ENCODE data around the gene CRB1. TPM values are rescaled to one million over a fixed set of nuclear protein-coding genes. Genes with fewer than 3 reads are reported as not detected.
A peak's percentile ranks its signal among the peaks of the same experiment; 100 is the strongest.

CRB1 gene
- total RNA-seq, 1 donor from 2014 or later, result not detected

DNA sequence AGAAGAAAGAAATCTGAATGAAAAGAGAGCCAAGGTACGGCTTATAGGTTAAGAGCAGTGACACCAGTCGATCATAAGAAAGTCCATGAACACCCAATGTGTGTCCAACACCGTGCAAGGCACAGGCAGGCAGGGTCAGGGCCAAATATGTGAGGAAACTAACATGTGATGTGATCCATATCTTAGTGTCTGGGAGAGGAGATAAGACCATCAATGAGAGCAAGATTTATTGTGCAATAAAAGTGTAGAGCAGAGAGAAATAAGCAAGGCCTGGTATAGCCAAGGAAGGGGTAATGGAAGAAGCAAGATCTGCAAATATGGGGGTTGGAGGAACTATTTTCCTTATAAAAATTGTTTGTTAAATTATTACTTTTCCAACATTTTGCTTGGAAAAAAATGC lies 198.8 kb downstream of the CRB1 start:
- H3K4me3 Mint-ChIP-seq (ENCODE audit: unreplicated experiment), result no peak overlapping the region
- TF ChIP-seq, protein P1, sequence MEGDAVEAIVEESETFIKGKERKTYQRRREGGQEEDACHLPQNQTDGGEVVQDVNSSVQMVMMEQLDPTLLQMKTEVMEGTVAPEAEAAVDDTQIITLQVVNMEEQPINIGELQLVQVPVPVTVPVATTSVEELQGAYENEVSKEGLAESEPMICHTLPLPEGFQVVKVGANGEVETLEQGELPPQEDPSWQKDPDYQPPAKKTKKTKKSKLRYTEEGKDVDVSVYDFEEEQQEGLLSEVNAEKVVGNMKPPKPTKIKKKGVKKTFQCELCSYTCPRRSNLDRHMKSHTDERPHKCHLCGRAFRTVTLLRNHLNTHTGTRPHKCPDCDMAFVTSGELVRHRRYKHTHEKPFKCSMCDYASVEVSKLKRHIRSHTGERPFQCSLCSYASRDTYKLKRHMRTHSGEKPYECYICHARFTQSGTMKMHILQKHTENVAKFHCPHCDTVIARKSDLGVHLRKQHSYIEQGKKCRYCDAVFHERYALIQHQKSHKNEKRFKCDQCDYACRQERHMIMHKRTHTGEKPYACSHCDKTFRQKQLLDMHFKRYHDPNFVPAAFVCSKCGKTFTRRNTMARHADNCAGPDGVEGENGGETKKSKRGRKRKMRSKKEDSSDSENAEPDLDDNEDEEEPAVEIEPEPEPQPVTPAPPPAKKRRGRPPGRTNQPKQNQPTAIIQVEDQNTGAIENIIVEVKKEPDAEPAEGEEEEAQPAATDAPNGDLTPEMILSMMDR (IDR thresholded peaks at IDR 0.05; ENCODE audit: unreplicated experiment), result no peak
- H3K36me3 Mint-ChIP-seq (ENCODE audit: low read depth, unreplicated experiment), result no peaks in the 10 kb centered on the region
- peaks cover 42% of the 10 kb centered on the region for H3K4me1 Mint-ChIP-seq (ENCODE audit: unreplicated experiment)
- no peak for DNase-seq (ENCODE audit: low spot score)
- H3K27ac Mint-ChIP-seq (ENCODE audit: unreplicated experiment), result no peak overlapping the region
- no peaks in the 10 kb centered on the region for H3K27me3 Mint-ChIP-seq (ENCODE audit: unreplicated experiment)
- no peaks in the 10 kb centered on the region for H3K9me3 Mint-ChIP-seq (ENCODE audit: unreplicated experiment)

GRCh38 chr1:197467881-197468280 lies 199.8 kb downstream of the CRB1 start:
- H3K27me3 Mint-ChIP-seq (ENCODE audit: unreplicated experiment), result no peaks in the 10 kb centered on the region
- peaks cover 42% of the 10 kb centered on the region for H3K4me1 Mint-ChIP-seq (ENCODE audit: unreplicated experiment)
- no peak overlapping the region for H3K4me3 Mint-ChIP-seq (ENCODE audit: unreplicated experiment)

DNA sequence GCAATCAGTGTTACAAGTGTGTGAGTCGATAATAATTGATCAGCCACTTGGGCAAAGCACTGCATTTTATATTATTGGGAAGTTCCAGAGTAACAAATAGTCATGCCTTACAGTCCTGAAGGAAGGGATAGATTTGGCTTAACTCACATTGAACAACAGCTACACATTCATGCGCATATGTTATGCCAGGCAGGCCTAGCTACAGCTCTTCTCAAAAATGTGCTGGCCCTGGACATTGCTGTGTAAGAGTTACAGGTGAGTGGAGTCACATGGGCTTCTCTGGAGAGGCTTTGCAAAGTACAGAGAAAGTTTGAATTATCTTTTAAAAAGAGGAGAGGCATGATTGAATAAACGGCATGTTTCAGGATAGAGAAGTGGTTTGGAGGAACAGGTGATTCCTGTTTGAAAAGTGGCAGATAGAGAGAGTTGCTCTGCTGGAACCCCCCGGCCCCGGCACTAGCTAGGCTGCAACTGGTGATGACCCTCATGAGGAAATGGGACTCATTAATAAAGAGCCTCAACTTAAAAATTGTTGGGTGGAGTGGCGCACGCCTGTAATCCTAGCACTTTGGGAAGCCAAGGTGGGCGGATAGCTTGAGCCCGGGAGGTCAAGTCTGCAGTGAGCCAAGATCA lies 200.6 kb downstream of the CRB1 start:
- Mint-ChIP-seq H3K36me3 (ENCODE audit: low read depth, unreplicated experiment) (no peaks in the 10 kb centered on the region), H3K4me3 (ENCODE audit: unreplicated experiment) (no peak overlapping the region), H3K27ac (ENCODE audit: unreplicated experiment) (no peak overlapping the region), H3K27me3 (ENCODE audit: unreplicated experiment) (peaks cover 1% of the 10 kb centered on the region), H3K9me3 (ENCODE audit: unreplicated experiment) (no peaks in the 10 kb centered on the region), H3K4me1 (ENCODE audit: unreplicated experiment) (peaks cover 39% of the 10 kb centered on the region)
- no peak for DNase-seq (ENCODE audit: low spot score)
- TF ChIP-seq, protein P1 (IDR thresholded peaks at IDR 0.05; ENCODE audit: unreplicated experiment), result no peak

More at GRCh38 chr1:197467881-197468280, 199.8 kb downstream of the CRB1 start:
- Mint-ChIP-seq H3K36me3 (ENCODE audit: low read depth, unreplicated experiment) (no peaks in the 10 kb centered on the region), H3K9me3 (ENCODE audit: unreplicated experiment) (no peaks in the 10 kb centered on the region), H3K27ac (ENCODE audit: unreplicated experiment) (peak overlapping the region; percentile 10)
- TF ChIP-seq, protein P1 (IDR thresholded peaks at IDR 0.05; ENCODE audit: unreplicated experiment), result no peak
- DNase-seq (ENCODE audit: low spot score), result no peak

- no peaks in the 10 kb centered on the region for H3K9me3 Mint-ChIP-seq (ENCODE audit: unreplicated experiment)
- peak overlapping the region; percentile 39 for H3K27ac Mint-ChIP-seq (ENCODE audit: unreplicated experiment)
- no peaks in the 10 kb centered on the region for H3K36me3 Mint-ChIP-seq (ENCODE audit: low read depth, unreplicated experiment)
- H3K4me3 Mint-ChIP-seq (ENCODE audit: unreplicated experiment), result no peak overlapping the region
- peaks cover 1% of the 10 kb centered on the region for H3K27me3 Mint-ChIP-seq (ENCODE audit: unreplicated experiment)
- TF ChIP-seq, protein P1 (IDR thresholded peaks at IDR 0.05; ENCODE audit: unreplicated experiment), result no peak
- peaks cover 35% of the 10 kb centered on the region for H3K4me1 Mint-ChIP-seq (ENCODE audit: unreplicated experiment)
- DNase-seq (ENCODE audit: low spot score), result no peak
Measured at GRCh38 chr1:197469620-197470210, 201.7 kb downstream of the CRB1 start.

DNA sequence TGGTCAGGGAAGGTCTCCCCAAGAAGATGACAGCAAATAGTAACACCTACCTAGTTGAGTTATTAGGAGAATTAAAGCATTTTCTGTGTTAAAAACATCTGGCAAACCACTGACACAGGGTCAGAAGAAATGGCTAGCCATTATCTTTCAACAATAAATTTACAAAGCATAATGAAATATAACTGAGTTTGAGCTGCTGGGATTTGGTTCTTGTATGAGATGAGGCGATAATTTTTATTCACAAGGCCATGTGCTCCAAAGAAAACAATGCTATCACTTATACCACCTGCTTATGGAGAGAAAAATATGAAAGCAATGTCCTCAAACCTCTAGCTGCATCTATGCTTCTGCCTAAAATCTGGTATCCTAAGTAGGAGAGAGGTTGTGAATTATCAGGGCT lies 202.3 kb downstream of the CRB1 start:
- Mint-ChIP-seq H3K4me3 (ENCODE audit: unreplicated experiment) (no peak overlapping the region), H3K36me3 (ENCODE audit: low read depth, unreplicated experiment) (no peaks in the 10 kb centered on the region), H3K9me3 (ENCODE audit: unreplicated experiment) (no peaks in the 10 kb centered on the region), H3K4me1 (ENCODE audit: unreplicated experiment) (peaks cover 35% of the 10 kb centered on the region), H3K27me3 (ENCODE audit: unreplicated experiment) (peaks cover 1% of the 10 kb centered on the region), H3K27ac (ENCODE audit: unreplicated experiment) (no peak overlapping the region)
- no peak for DNase-seq (ENCODE audit: low spot score)
- TF ChIP-seq, protein P1 (IDR thresholded peaks at IDR 0.05; ENCODE audit: unreplicated experiment), result no peak

Measured in endothelial cell (in vitro differentiated cells).